CD4-positive, alpha-beta T cell treated with Interleukin-17A for 4 hours (primary cell): Measurements from ENCODE around the gene TUBA1C.
A peak's percentile ranks its signal among the peaks of the same experiment; 100 is the strongest.
"Not testable (repeated sequence)": the region's sequence is repeated elsewhere in the genome, so short reads cannot be mapped to it uniquely, and the experiment has no call there.

Experiments used
- DNase-seq: peaks from one replicate; pipeline ENCODE4 v3.0.0-alpha.2; 2020; ENCODE audit warnings: mixed read lengths

The TUBA1C gene

GRCh38 chr12:49255857-49256637, 8.8 kb upstream of the TUBA1C start:
- no peak for DNase-seq

- DNase-seq, result not testable (repeated sequence)
These were observed 7.2 kb upstream of the TUBA1C start for GRCh38 chr12:49257508-49258184.

GRCh38 chr12:49259452-49259851, 5.4 kb upstream of the TUBA1C start:
- DNase-seq, result no peak

GRCh38 chr12:49260166-49260565, 4.7 kb upstream of the TUBA1C start:
- DNase-seq, result no peak

GRCh38 chr12:49260571-49261363, 4.1 kb upstream of the TUBA1C start:
- DNase-seq, result no peak

- no peak for DNase-seq
These were observed 3.2 kb upstream of the TUBA1C start for GRCh38 chr12:49261721-49262120.

- no peak for DNase-seq
These were observed 1.5 kb upstream of the TUBA1C start for GRCh38 chr12:49263400-49263763.

GRCh38 chr12:49264466-49264872, 413 bp upstream of the TUBA1C start:
- peak; percentile 55 for DNase-seq

- not testable (repeated sequence) for DNase-seq
These were observed 4.3 kb downstream of the TUBA1C start for GRCh38 chr12:49269191-49269590.

- no peak for DNase-seq
These were observed 8.2 kb downstream of the TUBA1C start for GRCh38 chr12:49272790-49273725.

GRCh38 chr12:49273726-49274395, 9.0 kb downstream of the TUBA1C start:
- no peak for DNase-seq

- DNase-seq, result no peak
These were observed 9.7 kb downstream of the TUBA1C start for GRCh38 chr12:49274396-49275069.

- no peak for DNase-seq
These were observed 11.7 kb downstream of the TUBA1C start for GRCh38 chr12:49276304-49277290.

- no peak for DNase-seq
These were observed 12.6 kb downstream of the TUBA1C start for GRCh38 chr12:49277466-49277865.

GRCh38 chr12:49279706-49280159, 14.9 kb downstream of the TUBA1C start:
- no peak for DNase-seq

- not testable (repeated sequence) for DNase-seq
These were observed 15.7 kb downstream of the TUBA1C start for GRCh38 chr12:49280545-49280944.

GRCh38 chr12:49282302-49282701, 17.4 kb downstream of the TUBA1C start:
- DNase-seq, result no peak

GRCh38 chr12:49282740-49283375, 18.0 kb downstream of the TUBA1C start:
- DNase-seq, result not testable (repeated sequence)
